Ishikawa (cell line): ENCODE results near the gene SYT7.

Source experiments
- CREB1 ChIP-seq: IDR thresholded peaks from 2 replicates; pipeline ENCODE4 v1.6.1; 2012; ENCODE audit warnings: low read depth
- EP300 ChIP-seq: IDR thresholded peaks from 2 replicates; pipeline ENCODE4 v1.6.1; 2012; ENCODE audit warnings: borderline replicate concordance
- FOXM1 ChIP-seq: IDR thresholded peaks from 2 replicates; pipeline ENCODE4 v1.6.1; 2012; ENCODE audit warnings: low read depth, borderline replicate concordance
- RAD21 ChIP-seq: IDR thresholded peaks from 2 replicates; pipeline ENCODE4 v1.6.1; 2012; ENCODE audit warnings: low read depth

- no peak for TF ChIP-seq EP300
- no peak for TF ChIP-seq FOXM1
- TF ChIP-seq RAD21: no peak
- TF ChIP-seq CREB1: no peak
Observed at GRCh38 chr11:61596990-61597389, 16.1 kb upstream of the SYT7 start.
